C1 segment of cervical spinal cord (tissue), 14 donors: ENCODE measurements around the gene RAD54L.
A peak's percentile ranks its signal among the peaks of the same experiment; 100 is the strongest.
"Not testable (repeated sequence)": the region's sequence is repeated elsewhere in the genome, so short reads cannot be mapped to it uniquely, and the experiment has no call there.

ENCODE experiments used
- DNase-seq, 14 donors: peaks; one replicate each; lab custom pipeline; 2025; lab: John Stamatoyannopoulos, UW

The RAD54L gene

DNA sequence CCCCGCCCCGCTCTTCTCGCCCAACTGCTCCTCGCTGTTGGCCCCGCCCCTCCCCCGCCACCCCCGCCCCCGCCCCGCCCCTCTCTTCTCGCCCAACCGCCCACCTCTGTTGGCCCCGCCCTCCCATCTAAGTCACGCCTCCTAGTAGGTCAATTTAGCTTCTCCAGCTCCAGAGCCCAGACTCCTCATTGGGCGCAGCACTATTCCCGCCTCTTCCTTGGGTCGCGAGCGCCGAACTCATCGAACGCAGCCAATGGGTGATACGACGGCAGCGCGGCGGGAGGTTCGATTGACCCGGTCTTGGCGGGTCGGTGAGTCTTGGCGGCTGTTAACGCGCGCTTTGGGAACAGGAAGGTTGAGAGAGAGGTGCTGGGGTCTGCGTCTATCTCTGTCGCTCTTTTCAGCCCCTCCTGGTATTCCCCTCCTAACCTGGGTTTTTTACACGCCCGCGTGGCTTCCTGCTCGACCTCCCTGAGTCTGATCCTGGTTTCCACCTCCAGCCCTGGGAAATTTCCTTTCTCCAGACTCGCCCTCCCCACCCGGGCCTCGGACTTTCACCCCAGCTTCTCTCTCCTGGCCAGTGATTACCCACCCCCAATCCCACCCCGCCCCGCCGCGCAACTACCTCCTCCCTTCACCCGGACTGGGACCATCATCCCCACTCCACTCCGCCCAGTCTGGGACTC, at the start of gene RAD54L:
TSS of gene RAD54L (plus strand) at position 328 of the 686 bp plus-strand sequence. CDS start 643 bp downstream, outside the sequence.
- peak; percentile 36 to 97 (median 92) for DNase-seq

DNA sequence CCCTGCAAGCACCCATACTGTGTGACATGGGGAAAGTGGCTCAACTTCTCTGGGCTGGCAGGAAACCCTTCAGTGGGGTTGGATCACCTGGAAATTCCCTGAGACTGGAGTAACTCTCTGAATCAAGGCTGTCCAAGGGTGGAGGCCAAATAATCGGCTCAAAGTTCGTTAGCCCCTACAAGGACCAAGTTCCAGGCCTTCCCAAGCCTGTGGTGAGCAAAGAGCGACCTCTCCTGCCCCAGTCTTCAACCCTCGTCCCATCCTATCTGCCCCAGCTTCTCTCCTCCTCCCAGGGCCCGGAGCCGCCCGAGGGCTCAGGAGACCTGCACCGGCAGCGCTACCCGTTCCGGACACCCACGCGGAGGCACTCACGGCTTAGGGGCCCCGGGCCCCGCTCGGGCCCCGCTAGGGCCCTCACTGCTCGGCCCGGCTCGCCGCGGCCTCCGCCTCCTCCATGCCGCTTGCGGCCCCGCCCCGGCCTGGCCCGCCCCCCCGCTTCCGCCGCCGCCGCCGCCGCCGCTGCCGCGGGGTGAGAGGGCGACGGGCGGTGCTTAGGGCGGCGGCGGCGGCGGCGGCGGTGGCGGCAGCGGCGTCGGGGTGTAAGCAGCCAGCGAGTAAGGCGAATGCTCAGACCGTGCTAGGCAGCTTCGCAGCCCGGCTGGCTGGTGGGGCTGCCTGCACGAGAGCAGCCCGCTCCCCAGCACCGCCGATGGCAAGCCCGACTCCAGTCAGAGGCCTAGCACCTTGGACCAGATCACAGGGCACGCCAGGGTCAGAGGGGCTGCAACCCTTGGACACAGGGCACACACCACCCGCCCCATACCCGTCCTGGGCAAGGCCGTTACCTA, 49.4 kb upstream of the RAD54L start, which contains the start of gene POMGNT1:
TSS of gene POMGNT1 (minus strand) at position 471 of the 848 bp plus-strand sequence. CDS start 613 bp downstream, outside the sequence.
- DNase-seq = peak in 12 of 14 donors; percentile 14 to 76 (median 58)

DNA sequence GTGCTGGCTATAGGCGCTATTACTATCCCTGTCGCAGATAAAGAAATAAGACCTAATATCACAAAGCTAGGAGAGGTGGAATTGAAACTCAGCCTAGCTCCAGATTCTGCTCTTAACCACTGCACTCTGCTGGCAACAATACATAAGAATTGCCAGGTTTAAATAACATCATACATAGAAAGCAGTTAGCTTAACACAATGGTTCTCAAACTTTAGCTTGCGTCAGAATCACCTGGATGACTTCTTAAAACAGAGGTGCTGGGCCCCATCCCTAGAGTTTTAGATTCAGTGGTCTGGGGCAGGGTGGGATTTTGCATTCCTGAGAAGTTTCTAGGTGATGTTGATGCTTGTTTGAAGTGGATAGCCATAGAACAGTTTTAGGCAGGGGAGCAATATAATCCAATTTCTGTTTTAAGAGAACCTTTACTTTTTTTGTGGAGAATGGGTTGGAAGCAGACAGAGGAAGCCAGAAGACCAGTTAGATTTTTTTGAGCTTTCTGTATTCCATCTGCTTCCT, 48.3 kb upstream of the RAD54L start:
- DNase-seq = no peak

GRCh38 chr1:46203738-46204405, 43.7 kb upstream of the RAD54L start:
- peak in 7 of 14 donors; percentile 48 to 75 (median 58) for DNase-seq

DNA sequence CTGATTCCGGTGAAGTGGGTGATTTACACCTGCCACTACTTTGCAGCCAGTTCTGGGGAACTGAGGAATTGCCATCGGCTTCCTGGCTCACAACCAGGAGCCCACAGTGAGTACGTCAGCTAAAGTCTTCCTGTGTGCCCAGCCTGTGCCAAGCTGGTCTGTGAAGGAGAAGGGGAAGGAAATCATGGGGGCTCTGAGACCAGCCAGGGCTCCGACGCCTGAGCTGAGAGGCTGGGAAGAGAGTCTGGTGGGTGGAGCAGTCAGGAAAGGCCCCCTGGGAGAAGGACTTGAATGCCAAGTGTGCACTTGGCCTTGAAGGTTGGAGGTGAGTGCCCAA, 43.2 kb upstream of the RAD54L start:
- peak in 8 of 14 donors; percentile 28 to 63 (median 48) for DNase-seq

DNA sequence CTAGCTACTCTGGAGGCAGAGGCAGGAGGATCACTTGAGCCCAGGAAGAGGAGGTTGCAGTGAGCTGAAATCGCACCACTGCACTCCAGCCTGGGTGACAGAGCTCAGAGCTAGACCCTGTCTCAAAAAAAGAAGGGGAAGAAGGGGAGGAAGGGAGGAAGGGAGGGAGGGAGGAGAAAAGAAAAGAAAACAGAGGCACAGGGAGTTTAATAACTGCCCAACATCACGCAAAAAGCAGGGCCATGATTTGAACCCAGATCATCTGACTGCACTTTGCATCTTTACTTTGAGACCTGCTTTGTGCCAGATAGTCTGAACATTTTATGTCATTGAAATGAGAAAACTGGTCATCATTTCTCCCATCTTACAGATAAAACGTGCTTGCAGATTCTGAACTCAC, 42.4 kb upstream of the RAD54L start:
- no peak for DNase-seq

DNA sequence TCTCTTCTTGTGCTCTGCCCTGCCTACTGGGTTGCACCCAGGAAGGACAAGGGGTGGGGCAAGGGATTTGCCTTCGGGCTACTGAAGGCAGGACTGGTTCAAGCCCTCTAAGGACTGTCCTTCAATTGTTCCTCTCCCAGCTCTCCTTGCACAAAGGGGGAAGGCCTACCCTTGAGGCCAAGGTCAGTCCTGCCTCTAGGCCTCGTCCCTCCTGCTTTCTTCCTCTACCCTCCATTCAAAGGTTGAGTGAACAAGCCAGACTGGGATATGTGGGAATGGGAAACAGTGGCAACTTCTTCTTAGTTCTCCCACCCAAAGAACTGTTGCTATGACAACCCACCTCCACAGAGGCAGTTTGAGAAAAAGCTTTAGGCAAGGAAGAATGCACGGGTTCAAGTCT, 41.8 kb upstream of the RAD54L start:
- DNase-seq = peak in 1 of 14 donors; percentile 18

DNA sequence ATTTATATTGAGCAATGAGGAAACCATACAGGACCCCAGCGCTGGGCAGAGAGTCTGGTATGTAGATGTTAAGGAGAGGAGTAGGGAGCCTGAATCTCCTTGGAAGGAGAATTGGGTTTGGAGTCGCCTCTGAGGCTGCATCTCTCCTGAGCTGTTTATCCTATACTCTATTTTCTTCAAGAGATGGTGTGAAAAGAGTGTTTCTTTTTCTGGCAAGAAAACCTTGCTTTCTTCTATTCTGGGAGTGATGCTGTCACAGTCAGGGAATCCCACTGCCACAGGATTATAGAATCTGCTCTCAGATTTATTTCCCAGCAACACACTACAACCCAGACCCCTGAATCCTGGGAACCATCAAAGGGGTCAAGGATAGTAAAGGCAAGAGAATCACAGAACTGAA, 41.2 kb upstream of the RAD54L start:
- DNase-seq = peak in 1 of 14 donors; percentile 10

DNA sequence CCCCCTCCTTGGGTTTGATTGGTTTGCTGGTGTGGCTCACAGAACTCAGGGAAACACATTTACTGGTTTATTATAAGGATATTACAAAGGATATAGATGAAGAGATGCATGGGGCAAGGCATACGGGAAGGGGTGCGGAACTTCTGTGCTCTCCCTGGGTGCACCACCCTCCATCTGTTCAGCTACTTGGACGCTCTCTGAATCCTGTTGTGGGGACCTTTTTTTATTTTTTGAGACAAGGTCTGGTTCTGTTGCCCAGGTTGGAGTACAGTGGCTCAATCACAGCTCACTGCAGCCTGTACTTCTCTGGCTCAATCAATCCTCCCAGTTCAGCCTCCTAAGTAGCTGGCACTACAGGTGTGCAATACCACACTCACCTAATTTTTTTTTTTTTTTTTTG, 37.0 kb upstream of the RAD54L start:
- DNase-seq = peak in 1 of 14 donors; percentile 55

- no peak for DNase-seq
Measured at GRCh38 chr1:46211051-46211450, 36.5 kb upstream of the RAD54L start.

DNA sequence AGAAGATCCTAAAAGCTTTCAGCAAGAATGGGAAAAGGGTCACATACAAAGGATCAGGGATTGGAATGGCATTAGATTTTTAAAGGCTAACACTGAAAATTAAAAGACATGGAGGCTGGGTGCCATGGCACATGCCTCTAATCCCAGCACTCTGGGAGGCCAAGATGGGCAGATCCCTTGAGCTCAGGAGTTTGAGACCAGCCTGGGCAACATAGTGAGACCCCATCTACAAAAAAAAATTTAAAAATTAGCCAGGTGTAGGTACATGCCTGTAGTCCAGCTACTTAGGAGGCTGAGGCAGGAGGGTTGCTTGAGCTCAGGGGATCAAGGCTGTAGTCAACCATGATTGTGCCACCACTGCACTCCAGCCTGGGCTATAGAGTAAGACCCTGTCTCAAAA, 32.1 kb upstream of the RAD54L start:
- no peak for DNase-seq

DNA sequence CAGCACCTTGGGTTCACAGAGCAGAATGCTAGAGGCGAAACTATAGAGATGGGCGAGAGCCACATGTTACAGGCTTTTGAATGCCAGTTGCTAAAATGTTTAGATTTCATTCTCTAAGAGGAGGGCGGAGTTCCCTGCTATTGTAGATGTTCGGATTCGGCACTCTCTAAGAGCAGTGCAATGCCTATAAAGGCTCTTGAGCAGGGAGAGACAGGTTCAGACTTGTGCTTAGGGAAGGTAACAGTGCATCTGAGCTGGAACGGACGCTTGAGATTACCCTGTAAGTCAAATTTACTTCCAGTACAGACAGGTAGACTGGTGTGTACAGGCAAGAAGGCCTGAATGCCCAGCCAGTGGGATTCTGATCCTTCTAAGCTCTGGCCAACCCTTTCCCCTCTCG, 29.1 kb upstream of the RAD54L start:
- no peak for DNase-seq

GRCh38 chr1:46219551-46220520, 27.7 kb upstream of the RAD54L start:
- peak in 2 of 14 donors; percentile 28 to 42 for DNase-seq

DNA sequence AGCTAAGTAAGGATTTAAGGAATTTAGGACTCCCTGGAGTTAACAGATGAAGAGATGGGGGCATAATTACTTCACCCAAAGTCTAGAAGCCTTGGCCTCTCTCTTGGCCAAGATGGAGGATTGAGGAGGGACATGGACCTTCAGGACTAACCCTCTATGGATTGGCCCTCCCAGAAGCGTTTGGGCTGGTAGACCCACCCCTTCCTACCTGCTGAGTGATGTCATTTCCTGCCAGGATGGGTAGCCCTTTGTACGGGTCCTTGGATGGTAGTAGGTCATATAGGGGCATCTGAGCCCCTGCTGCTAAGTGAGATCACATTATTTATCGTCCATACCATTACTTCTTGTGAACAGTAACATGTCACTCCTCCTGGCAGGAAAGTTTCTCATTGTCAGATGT, 26.8 kb upstream of the RAD54L start:
- DNase-seq = no peak

DNA sequence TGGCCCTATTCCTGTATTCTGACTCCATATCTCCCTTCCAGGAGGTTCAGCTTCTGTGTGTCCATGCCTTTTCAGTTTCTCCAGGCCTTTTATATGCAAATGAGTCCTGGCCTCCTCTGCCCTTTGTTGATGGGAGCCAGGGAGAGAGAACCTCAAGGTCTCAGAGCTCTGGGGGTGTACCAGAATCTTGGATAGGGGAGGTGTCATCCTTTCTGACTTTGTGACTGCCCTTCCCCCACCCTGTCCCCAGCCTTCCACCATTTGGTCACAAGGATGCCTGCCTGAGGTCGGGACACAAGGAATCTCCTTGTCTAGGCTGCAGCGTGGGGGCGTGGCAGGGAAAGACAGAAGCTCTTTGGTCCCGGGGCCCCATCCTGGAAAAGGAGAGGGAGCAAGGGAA, 25.8 kb upstream of the RAD54L start:
- peak in 12 of 14 donors; percentile 24 to 88 (median 78) for DNase-seq

DNA sequence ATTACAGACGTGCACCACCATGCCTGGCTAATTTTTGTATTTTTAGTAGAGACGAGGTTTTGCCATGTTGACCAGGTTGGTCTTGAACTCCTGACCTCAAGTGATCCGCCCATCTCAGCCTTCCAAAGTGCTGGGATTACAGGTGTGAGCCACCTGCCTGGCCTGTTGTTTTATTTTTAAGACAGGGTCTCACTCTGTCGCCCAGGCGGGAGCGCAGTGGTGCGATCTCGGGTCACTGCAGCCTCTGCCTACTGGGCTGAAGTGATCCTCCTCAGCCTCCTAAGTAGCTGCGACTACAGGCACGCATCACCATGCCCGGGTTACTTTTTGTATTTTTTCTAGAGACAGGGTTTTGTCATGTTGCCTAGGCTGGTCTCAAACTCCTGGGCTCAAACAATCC, 24.5 kb upstream of the RAD54L start:
- not testable (repeated sequence) for DNase-seq

DNA sequence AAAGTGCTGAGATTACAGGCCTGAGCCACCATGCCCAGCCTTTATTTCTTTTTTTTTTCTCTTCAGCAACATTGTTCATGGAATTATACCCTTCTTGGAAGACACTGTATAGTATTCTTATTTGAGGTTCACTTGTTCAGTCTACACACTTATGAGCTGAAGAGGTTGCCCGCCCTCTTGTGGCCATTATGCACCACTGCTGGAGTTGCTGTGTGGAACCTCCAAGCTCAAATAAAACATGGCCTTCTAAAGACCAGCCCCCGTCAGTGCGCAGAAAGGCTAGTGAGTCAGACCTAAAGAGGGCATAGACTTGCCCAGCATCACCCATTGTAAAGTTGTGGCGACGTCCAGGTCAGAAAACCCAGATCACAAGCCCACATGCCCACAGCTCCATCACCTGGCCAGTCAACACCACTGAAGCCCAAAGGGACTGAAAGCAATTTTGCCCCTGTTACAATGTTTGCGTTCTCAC, 24.1 kb upstream of the RAD54L start:
- DNase-seq = peak in 11 of 14 donors; percentile 34 to 71 (median 59)

- DNase-seq = peak in 2 of 14 donors; percentile 4 to 28
Measured at GRCh38 chr1:46224966-46225365, 22.6 kb upstream of the RAD54L start.

DNA sequence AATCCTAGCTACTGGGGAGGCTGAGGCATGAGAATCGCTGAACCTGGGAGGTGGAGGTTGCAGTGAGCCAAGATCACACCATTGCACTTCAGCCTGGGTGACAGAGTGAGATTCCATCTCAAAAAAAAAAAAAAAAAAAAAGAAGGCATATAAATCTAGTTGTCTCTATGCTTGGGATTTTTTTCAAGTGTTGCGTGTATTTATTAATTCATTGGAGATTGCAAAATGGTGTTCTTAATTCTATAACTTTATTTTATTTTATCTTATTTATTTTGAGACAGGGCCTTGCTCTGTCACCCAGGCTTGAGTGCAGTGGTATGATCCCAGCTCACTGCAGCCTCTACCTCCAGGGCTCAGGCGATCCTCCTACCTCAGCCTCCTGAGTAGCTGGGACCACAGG, 16.3 kb upstream of the RAD54L start:
- not testable (repeated sequence) for DNase-seq

GRCh38 chr1:46236882-46237281, 10.7 kb upstream of the RAD54L start:
- no peak for DNase-seq
